ENCODE measurements around the gene INAFM2.

Gene INAFM2

DNA sequence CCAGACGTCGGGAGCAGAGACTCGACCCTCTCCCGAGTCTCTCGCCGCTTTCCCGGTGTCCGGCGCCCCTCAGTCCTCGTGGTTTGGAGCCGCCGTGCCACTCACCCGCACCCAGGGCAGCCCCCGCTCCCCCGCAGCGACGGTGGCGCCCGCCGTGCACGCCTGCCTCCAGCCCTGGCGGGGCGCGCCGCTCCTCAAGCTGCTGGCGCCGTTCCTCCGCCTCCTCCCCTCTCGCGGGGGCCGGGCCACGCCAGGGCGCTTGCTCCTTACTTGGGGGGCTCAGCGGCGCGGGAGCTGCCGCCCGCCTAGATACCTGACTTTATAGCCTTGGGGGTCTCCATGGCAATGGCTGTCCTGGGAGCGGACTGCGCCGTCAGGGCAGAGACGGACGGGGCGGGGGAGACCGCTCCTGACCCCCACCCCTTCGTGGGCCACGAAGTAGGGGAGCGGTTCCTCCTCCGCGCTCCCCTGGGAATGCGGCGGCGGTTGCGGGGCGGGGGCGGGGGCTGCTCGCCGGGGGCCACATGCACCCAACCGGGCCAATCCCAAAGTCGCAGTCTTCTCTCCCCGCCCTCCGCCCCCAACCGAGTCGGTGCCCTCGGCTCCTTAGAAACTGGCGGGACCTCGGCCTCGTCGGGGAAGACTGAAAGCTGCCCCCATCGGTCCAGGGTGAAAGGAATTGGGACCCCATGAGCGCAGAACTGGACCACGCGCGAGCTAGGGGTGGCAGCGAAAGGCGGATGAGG, 40.5 kb upstream of the INAFM2 start, which contains the start of gene ANKRD63:
TSS of gene ANKRD63 (minus strand) at position 196 of the 746 bp plus-strand sequence. CDS start 478 bp downstream, outside the sequence.
- peak within 1 kb of the TSS; percentile 52; the same call in 1 of the 2 replicates for H3K4me3 ChIP-seq (ENCODE audit: low read length)
- TF ChIP-seq ZNF274 (IDR thresholded peaks at IDR 0.05; ENCODE audit: low read depth, low read length), result no peak

DNA sequence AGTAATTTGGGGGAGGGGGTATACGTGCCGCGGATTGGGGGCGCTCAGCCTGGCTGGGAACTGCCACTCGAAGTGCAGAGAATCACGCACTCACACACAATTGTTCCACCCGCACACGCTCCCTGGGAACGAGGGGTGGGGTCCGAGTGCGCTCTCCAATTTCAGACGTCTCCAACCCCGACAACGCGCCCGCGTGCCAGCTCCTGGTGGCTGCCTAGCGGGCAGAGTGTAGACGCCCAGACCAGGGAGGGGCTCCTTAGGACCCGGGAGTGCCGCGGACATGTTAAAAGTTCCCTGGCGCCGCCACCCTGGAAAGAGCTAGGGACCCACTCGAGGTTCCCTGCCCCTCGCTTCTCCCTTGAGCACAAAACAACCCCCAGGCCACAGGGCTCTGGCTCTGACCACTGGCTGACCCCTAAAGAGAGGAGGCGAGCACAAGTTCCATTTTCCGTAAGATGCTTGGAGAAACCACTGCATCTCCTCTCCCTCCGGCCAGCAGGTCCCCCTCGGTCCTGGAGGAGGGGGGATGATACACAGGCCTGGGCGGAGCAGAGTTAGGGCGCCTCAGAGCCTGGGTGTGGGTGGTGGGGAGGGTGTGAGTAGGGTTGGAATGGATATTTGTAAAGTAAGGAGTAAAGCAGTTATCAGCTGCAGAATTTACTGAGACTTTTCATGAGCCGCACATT, 39.7 kb upstream of the INAFM2 start:
- no peak overlapping the region for H3K4me3 ChIP-seq (ENCODE audit: low read length)
- no peak for TF ChIP-seq ZNF274 (IDR thresholded peaks at IDR 0.05; ENCODE audit: low read depth, low read length)

DNA sequence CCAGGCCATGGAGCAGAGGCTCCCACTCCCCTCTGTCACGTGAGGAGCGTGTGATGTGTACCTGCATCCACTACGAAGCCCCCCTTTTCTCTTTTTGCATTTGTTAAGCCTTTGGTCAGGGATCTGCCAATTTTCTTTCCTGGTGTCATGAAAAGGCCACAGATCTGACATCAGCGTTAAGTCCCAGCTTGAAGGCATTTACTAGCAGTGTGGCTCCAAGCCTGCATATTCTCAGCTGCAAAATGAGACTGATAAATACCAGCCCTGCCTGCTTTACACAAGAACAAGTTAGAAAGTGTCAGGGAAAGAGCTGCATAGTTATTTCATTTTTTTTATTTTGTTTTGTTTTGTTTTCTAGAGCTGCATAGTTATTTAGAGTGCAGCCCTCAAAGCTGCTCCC, 38.3 kb upstream of the INAFM2 start:
- no peak for TF ChIP-seq ZNF274 (IDR thresholded peaks at IDR 0.05; ENCODE audit: low read depth, low read length)
- no peak overlapping the region for H3K4me3 ChIP-seq (ENCODE audit: low read length)

DNA sequence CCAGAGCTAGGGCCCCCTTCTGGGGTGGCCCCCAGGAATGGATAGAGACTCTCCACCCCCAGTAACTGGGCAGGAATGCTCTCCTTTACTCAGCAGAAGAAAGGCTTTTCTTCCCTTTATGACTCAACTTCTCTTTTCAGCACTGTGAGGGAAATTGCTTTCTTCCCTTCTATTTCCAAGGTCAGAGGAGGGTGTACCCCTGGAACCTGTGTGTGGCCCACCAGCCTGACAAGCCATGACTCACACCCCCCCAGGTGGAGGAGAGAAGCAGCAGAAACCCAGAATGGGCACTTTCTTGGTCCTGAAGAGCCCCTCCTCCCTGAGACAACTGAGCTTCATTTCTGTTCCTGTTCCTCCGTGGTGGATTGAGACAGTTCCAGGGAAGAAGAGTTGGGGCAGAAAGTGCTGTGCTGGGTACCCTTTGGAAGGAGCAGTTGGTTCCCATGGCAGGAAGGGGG, 37.9 kb upstream of the INAFM2 start:
- no peak overlapping the region for H3K4me3 ChIP-seq (ENCODE audit: low read length)
- TF ChIP-seq ZNF274 (IDR thresholded peaks at IDR 0.05; ENCODE audit: low read depth, low read length), result no peak

DNA sequence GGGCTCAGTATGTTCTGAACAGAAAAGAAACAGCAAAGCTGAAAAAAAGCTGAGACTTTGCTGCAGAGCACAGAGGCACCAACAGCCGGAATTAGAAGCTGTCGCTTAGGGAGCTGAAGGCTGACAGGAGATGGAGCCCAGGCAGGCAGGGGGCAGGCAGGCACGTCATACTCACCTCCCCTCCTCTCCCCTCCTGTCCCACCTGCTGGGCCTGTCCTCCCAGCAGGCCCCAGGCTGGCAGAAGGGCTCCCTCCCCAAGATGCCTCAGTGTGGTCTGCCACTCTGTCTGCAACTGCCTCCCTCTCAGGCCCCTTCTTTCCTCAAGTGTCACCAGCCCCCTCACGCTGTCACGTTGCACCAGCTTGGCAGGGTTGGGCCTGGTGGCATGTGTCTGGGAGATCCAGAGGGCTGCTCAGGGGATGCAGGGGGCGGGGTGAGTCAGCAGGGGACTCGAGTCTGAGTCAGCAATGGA, 37.4 kb upstream of the INAFM2 start:
- H3K4me3 ChIP-seq (ENCODE audit: low read length), result no peak overlapping the region
- no peak for TF ChIP-seq ZNF274 (IDR thresholded peaks at IDR 0.05; ENCODE audit: low read depth, low read length)

DNA sequence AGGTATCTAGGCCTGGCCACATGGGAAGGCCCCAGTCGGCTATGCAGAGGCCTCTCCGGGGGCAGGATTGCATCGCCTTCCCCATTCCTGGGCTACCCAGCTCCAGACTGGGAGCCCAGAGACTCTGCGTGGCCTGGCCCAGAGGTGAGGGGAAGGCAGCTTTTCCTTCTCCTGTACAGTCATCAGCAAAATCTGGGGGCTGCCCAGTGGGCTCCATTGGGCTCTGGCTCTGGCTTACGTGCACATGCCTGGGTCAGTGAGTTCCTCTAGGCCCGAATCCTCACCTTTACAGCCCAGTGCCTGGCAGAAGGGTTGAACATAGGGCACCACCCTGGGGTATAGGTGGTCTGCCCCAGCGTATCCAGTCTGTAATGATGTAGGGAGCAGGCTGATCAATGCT, 36.7 kb upstream of the INAFM2 start:
- TF ChIP-seq ZNF274 (IDR thresholded peaks at IDR 0.05; ENCODE audit: low read depth, low read length), result no peak
- no peak overlapping the region for H3K4me3 ChIP-seq (ENCODE audit: low read length)

DNA sequence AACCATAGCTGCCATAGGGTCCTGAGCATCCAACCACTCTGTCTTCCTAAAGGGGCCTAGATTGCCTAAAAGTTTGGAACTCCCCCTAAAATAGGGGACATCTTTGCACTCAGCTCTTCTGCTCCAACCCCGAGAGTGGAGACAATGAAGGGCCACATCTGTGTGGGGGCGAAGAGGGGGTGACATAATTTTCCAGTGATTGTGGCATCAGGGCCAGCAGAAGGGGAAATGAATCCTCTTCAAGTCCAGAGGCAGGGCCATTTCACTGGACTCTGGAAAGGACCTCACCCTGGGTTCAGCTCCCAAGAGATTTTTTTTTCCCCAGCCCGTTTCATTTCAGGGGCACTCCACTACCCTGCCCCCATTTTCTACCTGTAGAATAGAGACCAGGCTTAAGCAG, 36.0 kb upstream of the INAFM2 start:
- H3K4me3 ChIP-seq (ENCODE audit: low read length), result no peak overlapping the region
- no peak for TF ChIP-seq ZNF274 (IDR thresholded peaks at IDR 0.05; ENCODE audit: low read depth, low read length)

DNA sequence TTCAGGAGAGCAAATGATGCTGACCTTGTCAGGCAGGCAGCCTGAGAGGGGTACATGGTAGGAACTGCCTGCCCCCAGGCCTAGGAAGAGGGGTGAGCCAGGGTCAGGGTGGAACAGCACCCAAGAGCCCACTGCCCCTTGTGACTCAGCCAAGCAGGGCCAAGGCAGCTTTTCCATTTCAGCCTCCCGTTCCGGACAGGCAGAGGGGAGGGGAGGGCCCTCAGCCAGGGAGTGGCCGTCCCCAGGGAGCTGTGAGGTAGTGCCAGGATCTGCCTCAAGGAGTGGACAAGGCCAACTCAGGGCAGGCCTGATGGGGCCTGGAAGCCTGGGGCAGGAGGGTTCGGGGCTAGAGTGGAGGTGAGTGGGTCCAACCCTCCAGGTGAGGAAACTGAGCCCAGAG, 35.5 kb upstream of the INAFM2 start:
- H3K4me3 ChIP-seq (ENCODE audit: low read length), result no peak overlapping the region
- no peak for TF ChIP-seq ZNF274 (IDR thresholded peaks at IDR 0.05; ENCODE audit: low read depth, low read length)

DNA sequence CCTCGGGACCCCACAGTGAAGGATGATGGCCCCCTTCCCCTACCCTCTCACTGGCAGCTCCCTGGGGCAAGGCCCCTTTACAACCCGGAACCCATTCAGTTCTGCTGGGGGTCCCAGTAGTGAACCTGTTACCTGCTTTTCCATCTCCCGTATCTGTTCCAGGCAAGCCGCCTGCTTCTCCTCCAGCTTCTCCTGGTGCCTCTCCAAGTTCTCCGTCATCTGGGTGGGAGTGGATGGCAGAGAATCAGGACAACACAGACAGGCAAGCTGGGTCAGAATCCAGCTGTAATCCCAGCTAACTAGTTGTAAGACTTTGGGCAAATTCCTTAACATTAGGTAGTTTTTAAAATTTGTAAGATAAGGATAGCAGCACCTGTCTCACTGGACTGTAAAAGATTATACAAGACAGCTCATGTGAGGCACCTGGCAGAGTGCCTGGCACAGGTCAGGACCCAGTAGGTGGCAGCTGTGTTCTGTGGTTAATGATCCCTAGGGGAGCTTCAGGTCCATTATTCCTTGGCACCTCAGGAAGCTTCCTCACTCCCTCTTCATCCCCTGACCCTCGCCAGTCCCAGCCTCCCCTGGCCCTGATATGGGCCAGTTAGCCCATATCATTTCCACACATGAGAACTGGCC, 34.2 kb upstream of the INAFM2 start:
- no peak for TF ChIP-seq ZNF274 (IDR thresholded peaks at IDR 0.05; ENCODE audit: low read depth, low read length)
- no peak overlapping the region for H3K4me3 ChIP-seq (ENCODE audit: low read length)

DNA sequence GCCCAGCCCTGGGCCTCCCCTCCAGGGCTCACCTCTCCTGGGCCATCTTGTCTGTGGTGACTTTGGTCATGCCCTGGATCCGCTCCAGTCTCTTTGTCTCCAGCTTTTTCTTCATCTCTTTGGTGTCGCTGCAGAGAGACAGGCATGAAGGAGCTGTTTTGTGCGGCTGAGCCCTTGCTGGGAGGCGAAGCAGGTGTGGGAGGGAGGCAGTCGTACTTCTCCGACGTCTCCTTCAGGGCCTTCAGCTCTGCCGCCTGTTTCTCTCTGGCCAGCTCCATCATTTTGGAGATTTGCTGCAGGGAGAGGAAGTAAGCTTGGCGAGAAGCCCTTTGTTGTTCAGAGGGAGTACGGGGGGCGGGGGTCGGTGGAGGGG, 33.0 kb upstream of the INAFM2 start:
- no peak overlapping the region for H3K4me3 ChIP-seq (ENCODE audit: low read length)
- TF ChIP-seq ZNF274 (IDR thresholded peaks at IDR 0.05; ENCODE audit: low read depth, low read length), result no peak

DNA sequence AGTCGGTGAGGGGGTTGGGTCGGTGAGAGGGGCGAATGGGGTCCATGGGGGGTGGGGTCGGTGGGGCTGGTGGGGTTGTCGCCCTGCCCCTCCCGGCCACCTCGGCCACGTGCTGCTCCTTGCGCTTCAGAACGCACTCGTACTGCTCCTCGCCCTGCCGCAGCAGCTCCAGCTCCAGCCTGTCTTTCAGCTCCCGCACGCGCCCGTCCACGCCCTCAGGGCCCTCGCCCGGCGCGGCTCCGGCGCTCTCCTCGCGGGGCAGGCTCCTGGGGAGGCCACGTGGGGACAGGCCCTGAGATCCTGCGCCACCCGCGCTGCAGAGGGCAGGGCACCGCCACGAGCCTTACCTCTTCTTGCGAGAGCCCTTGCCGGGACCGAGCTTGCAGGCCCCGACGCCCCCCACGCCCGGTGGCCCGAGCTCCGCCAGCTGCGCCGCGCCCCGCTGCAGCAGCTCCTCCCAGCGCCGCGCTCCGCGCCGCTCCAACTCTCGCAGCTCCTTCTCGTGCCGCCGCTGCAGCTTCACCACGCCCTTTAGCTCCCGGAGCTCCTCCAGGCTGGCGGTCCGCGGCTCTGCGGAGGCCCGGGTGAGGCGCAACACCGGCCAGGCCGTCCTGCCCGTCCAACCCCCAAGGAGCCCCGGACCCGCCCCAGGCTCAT, 32.4 kb upstream of the INAFM2 start:
- H3K4me3 ChIP-seq (ENCODE audit: low read length), result no peak overlapping the region

DNA sequence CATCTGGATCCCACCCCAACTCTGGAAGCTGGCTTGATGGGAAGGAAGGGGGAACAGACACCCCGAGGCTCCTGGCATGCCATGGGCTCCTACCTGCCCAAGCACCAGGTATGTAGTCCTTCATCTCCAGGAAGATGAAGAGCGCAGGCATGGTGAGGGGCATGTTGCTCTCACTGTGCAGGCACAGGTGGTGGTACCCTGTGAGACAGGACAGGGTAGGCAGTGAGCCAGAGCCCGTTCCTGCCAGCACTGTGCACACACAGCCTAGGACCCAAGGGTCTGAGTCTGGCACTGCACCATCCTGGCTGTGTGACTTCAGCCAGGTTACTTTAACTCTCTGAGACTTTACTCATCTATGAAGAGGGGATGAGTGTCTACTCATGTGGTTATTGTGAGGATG, 31.2 kb upstream of the INAFM2 start:
- H3K4me3 ChIP-seq (ENCODE audit: low read length), result no peak overlapping the region
- no peak for TF ChIP-seq ZNF274 (IDR thresholded peaks at IDR 0.05; ENCODE audit: low read depth, low read length)

More for the DNA sequence above, 32.4 kb upstream of the INAFM2 start:
- TF ChIP-seq ZNF274 (IDR thresholded peaks at IDR 0.05; ENCODE audit: low read depth, low read length), result no peak

DNA sequence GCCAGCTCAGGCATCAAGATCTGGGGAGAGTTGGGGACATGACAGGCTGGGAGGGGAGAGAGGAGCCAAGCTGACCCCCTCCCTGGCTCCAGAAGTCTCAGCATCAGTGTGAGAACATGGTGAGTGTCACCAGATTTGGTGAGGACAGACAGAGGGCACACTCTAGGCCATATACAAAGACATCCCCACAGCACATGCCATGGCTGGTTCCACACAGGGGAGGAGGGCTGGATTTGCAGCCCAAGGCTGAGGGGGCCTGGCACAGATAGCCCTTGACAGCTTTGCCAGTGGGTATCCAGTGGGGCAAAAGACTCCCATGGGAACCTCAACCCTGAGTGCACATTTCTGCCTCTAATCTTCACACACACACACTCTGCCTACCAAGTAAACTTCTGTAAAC, 30.5 kb upstream of the INAFM2 start:
- no peak overlapping the region for H3K4me3 ChIP-seq (ENCODE audit: low read length)
- no peak for TF ChIP-seq ZNF274 (IDR thresholded peaks at IDR 0.05; ENCODE audit: low read depth, low read length)
